ENCODE measurements around the gene THBD. TPM values are rescaled to one million over a fixed set of nuclear protein-coding genes. Genes with fewer than 3 reads are reported as not detected.

Gene THBD
- polyA plus RNA-seq, 3 donors, result 5.3 to 7.8 (median 6.0) TPM

DNA sequence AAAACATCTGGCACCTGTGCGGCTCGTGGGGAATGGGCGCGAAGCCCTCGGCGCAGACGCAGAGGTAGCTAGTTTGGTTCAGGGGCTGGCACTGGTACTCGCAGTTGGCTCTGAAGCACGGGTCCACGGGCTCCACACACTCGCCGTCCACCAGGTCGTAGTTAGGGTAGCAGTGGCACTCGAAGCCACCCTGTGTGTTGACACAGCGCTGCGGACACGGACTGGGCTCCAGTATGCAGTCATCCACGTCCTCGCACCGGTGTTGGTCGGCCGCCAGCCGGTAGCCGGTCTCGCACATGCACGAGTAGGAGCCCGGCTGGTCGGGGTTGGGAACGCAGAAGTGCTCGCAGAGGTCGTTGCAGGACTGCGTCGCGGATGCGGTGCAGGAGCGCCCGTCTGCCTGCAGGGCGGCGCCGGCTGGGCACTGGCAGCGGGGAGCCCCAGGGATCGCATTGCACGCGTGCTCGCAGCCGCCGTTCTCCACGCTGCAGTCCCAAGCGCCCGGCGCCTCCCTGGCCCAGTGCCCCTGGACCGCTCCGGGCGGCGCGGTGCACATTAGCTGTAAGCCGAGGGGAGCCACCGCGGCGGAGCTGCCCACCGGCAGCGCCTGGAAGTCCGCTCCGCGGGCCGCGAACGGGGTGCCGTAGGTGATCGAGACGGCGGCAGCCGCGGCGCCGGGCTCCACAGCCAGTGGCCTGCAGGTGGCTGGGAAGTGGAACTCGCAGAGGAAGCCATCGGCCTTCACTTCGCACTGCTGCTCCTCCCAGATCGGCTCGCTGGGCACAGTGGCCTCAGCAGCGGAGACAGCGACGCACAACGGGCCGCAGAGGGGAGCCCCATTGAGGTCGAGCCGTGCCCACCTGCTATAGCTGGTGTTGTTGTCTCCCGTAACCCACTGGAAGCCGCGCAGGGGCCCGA is 930 bp downstream of the THBD start:
- peak in 1 of 11 donors; percentile 25 for DNase-seq (ENCODE audit: extremely low read depth in 1 of 11, low read depth in 9 of 11, low spot score in 4 of 11)

DNA sequence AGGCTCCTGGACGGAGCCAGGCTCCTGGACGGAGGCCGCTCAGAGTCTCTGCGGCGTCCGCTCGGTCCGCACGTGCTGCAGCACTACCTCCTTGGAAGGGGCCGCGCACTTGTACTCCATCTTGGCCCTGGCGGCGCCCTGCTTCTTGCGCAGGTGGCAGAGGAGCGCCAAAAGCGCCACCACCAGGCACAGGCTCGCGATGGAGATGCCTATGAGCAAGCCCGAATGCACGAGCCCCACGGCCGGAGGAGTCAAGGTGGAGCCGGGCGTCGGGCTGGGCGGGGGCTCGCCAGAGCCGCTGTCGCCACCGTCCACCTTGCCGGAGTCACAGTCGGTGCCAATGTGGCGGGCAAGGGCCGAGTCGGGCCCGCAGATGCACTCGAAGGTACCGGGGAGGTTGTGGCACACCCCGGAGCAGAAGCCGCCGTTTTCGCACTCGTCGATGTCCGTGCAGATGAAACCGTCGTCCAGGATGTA is 1.7 kb downstream of the THBD start:
- DNase-seq (ENCODE audit: extremely low read depth in 1 of 11, low read depth in 9 of 11, low spot score in 4 of 11), result no peak

DNA sequence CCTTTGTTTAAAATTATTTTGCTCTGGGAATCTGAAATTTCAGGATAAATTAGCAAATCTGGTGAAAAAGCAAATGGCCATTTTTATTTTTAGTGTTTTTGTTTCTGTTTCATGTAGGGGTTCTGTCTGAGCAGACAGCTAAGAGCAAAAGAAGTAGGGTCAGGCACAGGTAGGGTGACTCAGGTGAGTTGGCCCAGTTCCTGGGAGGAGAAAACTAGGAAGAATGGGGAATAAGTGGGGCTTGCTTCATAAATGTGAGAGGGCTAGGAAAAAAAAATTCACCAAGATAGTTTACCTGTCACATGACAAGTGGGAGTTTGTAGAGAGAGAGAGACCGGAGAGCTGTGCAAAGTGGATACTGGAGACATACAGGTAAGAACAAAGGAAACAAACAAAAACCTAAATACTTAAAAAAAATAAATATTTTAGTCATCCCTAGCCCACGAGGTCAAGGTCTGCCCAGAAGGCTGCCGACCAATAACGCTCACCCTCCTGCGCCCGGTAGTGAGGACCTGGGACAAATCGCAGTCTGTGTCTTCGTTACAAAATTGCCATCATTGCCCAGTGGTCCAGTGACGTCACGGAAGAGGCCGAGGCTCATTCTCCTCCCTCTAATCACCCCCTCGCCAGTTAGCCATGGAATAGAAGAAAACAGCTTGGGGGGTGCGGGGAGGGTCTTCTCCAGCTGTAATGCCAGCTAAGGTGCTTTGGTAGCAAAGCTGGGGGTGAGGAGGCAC is 2.3 kb downstream of the THBD start:
- DNase-seq (ENCODE audit: extremely low read depth in 1 of 11, low read depth in 9 of 11, low spot score in 4 of 11), result no peak

DNA sequence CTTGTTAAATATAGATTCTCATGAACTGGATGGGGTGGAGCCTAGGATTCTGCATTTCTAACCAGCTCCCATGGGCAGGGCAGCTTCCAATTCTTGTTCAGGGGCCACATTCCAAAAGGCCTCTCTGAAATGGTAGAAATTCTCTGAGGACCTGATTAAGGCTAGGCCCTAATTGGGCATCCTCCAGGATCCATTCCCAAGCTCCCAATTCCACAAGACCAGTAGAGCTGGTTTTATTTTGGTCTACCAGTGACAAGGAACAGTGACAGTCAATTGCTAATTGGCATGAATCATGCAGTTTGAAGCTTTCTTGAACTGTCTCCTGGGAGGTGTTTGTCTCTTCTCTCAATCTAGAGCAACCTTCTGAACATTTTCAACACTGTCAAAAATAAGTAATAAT is 3.0 kb downstream of the THBD start:
- DNase-seq (ENCODE audit: extremely low read depth in 1 of 11, low read depth in 9 of 11, low spot score in 4 of 11), result no peak

DNA sequence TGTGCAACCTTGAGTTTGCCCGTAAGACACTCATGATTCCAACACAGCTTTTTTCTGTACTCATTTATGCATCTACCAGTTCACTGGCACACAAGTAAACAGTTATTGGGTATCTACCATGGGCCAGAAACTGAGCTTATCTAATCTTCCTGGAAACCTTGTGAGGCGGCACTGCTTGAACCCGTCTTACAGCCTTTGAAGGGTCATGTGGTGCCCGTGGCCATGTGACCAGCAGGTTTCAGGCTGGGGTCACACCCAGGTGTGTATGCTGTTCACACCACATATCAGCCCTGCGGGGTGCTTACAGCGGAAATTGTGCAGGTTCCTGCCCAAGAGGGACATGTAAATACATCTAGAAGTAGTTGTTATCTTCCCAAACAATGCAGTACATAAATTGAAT is 6.1 kb downstream of the THBD start:
- DNase-seq (ENCODE audit: extremely low read depth in 1 of 11, low read depth in 9 of 11, low spot score in 4 of 11), result no peak

DNA sequence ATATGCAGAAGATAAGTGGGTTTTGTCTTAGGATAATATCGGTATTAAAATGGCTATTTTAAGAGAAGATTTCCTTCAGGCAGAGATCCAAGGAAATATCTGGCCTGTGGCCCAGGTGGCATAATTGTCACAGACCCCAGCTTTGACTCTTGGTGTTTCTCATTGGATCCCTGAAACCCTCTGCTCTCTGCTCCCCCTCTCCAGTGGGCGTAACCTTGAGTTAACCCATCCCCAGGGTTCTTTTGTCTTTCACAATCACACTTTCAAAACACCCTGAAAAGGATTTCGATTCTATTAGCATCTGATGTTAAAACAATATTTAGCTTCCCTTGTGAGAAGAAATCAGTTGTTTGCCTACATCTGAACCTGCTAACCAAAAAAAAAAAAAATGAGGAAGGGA is 7.2 kb downstream of the THBD start:
- DNase-seq (ENCODE audit: extremely low read depth in 1 of 11, low read depth in 9 of 11, low spot score in 4 of 11), result no peak

DNA sequence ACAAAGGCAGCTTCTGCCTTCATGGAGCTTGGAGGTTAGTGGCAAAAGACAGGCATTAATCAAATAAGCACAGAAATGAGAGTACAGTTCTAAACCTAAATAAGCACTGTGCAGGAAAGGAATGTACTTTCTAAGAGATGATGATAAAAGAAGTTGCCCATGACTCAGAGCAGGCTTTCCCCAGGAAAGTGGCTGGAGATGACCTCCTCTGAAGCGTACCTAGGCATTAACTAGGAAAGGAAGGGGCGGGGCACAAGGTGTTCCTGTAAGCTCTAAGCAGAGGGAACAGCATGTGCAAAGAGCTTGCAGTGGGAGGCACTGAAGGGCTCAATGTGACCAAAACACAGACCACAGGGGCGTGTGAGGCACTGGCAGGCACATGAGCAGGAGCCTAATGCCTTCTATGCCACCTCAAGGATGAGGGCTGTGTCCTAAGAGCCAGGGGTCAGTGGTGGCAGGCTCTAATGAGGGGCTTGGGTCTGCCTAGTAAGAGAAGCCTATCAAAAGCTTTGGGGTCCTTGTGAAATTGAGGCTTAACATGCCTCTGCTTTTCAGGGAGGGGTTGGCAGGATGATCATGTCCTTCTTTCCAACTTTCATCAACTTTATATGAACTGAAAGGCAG is 9.5 kb downstream of the THBD start:
- no peak for DNase-seq (ENCODE audit: extremely low read depth in 1 of 11, low read depth in 9 of 11, low spot score in 4 of 11)

DNA sequence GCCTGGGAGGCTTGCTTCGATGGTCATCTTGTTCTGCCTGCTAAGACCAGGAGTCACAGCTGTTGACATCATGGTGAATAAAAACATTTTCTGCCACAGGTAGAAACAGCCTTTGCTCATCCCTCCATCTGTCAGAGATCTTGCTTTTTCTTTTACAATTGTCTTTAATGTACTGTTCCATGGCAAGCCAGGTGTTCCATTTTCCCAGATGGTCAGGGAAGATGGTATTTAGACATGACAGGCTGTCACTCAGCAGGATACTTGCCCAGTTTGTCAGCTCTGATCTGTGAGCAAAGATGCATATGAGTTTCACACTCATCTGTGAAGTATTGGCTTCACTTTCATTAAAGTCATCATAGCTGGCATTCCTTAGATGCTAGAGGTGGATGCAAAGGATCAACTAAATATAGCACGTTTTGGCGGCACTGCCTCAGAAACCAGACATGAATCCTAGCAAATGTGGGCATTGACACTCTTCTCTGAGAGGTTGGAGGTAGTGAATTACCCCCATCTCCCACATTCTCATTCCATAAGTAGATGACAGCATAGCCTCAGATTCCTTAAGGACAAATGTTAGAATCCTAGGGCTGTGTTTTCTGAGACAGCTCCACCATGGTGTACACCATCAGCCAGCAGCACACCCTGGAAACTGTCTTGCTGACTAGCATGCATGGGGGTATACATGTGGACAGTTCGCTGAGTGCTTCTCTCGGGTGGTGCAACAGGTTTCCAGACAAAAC is 10.2 kb downstream of the THBD start:
- DNase-seq (ENCODE audit: extremely low read depth in 1 of 11, low read depth in 9 of 11, low spot score in 4 of 11), result no peak

DNA sequence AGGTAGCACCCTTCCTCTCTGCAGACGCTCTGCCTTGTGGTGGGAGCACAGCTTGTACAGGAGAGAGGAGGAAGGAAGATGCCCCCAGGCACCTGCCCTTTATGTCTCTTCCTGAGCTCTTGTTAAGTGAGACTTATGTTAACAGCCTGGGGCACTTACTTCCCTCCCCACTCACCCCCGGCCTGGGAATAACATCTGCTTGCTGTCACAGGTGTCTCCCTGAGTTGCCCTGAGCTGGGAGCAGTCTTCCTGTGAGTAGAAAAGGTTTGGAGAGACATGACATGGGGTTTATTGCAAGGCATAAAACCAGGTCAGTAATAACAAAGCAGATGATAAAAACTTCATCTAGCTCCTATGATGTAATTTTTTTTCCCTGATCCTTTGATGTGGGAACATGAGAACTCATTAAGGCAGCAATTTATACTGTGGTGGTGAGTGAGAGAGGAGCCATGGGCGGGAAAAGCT is 12.4 kb downstream of the THBD start:
- DNase-seq (ENCODE audit: extremely low read depth in 1 of 11, low read depth in 9 of 11, low spot score in 4 of 11), result peak in 4 of 11 donors; percentile 36 to 63 (median 46)

DNA sequence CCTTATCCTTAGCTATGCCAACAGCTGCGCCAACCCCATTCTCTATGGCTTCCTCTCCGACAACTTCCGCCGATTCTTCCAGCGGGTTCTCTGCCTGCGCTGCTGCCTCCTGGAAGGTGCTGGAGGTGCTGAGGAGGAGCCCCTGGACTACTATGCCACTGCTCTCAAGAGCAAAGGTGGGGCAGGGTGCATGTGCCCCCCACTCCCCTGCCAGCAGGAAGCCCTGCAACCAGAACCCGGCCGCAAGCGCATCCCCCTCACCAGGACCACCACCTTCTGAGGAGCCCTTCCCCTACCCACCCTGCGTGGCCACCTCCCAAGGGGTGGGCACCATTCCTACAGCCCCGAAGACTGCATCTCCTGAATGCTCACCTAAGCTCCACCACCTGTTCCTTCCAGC is 13.1 kb downstream of the THBD start:
- DNase-seq (ENCODE audit: extremely low read depth in 1 of 11, low read depth in 9 of 11, low spot score in 4 of 11), result no peak

DNA sequence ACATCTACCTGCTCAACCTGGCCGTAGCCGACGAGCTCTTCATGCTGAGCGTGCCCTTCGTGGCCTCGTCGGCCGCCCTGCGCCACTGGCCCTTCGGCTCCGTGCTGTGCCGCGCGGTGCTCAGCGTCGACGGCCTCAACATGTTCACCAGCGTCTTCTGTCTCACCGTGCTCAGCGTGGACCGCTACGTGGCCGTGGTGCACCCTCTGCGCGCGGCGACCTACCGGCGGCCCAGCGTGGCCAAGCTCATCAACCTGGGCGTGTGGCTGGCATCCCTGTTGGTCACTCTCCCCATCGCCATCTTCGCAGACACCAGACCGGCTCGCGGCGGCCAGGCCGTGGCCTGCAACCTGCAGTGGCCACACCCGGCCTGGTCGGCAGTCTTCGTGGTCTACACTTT is 13.7 kb downstream of the THBD start:
- no peak for DNase-seq (ENCODE audit: extremely low read depth in 1 of 11, low read depth in 9 of 11, low spot score in 4 of 11)

DNA sequence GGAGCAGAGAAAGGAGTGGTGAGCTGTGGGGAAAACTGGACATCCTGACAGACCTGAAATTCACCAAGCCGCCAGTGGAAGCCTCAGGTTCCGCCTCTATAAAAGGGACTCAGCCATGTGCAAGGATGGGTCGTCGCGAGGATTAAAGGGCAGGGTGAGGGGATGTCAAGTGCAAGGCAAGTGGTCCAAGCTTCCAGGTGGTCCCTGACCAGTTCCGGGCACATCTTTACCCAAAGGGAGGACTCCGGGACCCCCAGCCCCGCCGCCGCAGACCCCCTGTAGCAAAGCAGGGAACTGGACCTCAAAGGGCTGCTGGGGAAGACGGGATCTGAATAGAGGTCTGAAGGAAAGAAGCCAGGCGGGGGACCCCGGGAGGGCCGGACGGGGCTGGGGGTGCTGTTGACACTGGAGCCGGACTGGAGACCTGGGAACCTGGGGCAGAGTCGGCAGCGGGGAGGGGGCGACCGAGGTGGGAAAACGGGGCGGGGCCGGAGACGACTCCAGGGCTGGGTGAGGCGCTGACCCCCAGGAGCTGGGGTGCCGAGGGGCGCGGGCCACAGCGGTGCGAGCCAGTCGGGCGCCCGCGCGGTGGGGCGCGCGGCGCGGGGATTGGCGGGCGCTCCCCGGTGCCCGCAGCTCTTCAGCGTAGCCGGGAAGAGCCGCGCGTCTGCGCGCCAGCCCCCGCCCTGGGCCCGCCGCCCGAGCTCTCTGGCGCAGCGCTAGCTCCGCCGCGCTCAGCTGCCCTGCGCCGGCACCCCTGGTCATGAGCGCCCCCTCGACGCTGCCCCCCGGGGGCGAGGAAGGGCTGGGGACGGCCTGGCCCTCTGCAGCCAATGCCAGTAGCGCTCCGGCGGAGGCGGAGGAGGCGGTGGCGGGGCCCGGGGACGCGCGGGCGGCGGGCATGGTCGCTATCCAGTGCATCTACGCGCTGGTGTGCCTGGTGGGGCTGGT is 14.5 kb downstream of the THBD start, which contains the start of gene SSTR4:
SSTR4 (plus strand) TSS at position 592 of the 951 bp plus-strand sequence; CDS start at position 764, 172 bp downstream.
- DNase-seq (ENCODE audit: extremely low read depth in 1 of 11, low read depth in 9 of 11, low spot score in 4 of 11), result peak in 1 of 11 donors; percentile 16

DNA sequence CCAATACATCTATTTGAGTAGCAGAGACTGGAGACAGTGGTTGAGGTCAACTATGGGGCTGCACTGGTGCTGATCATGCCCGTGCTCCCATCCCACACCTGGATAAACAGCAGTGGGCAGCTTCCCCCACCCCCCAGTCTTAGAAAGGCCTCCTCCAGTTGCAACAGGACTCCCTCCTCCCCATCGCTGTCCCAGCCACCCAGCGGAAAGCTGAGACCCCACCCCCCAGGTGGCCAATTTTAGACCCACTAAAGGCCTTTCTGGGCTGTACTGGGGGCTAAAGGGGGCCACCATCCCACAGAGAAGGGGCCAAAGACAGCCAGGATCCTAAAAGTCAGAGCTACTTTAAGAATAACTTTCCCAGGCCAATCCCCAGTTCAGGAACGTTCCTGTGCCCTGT is 15.6 kb downstream of the THBD start:
- DNase-seq (ENCODE audit: extremely low read depth in 1 of 11, low read depth in 9 of 11, low spot score in 4 of 11), result no peak

DNA sequence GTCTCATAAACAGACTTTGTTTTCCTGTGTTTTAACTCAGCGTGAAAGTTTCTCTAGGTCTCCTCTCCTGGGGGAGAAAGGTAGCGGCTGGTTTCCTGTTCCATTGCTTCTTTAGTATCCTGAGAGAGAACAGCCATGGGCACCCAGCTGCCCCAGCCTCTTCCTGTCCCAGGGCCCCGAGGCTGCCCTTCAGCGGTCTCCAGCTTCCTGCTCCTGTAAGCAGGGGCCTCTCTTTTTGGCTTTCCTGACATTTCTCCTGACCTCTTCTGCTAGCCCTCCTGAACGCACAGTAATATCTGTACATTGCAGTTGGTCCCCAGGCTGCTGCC is 16.8 kb downstream of the THBD start:
- no peak for DNase-seq (ENCODE audit: extremely low read depth in 1 of 11, low read depth in 9 of 11, low spot score in 4 of 11)

DNA sequence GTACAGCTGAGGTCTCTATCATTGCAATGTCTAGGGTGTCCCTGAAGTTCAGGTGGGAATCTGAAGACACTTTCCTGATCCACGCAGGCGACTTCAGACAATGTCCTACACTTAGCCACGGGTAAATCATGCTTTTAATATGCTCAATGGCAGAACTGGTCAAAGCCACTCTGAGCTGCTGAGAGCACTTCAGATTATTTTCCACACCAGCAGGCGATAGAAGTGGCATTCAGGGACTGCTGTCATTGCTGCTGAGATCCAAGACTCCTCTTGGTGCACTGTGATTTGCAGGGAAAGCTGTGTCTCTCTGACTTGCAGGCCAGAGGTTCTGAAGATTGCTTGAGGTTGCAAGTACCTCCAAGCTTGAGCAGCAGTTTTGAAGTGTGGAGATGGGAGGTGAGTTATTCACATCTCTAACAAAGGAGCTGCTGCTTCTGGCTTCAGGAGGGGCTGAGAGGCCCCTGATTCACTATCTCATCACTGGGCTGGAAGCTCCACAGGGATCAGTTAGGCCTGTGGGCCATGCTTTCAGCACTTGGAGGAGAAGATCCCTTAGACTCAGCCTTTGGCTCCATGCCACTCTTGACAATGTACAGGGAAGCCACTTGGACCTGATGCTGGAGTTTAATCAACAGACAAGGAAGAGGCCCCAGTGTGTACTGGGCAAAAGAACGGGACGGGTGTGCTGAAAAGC is 17.3 kb downstream of the THBD start:
- DNase-seq (ENCODE audit: extremely low read depth in 1 of 11, low read depth in 9 of 11, low spot score in 4 of 11), result no peak

DNA sequence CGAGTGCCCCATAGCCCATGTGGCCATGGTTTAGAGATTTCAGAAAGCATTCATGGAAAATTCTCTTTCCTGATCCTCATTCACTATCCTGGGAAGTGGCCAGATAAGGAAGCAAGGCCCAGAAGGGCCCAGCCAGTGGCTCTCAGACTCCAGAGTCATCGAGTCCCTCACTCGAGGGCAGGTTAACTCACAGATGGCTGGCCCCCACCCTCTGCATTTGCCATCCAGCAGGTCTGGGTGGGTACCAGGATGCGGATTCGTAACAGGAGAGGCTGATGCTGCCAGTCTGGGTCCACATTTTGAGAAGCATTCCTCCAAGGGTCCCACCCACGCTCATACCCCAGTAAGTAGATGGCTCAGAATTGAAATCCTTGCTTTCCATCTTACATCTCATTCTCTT is 18.1 kb downstream of the THBD start:
- no peak for DNase-seq (ENCODE audit: extremely low read depth in 1 of 11, low read depth in 9 of 11, low spot score in 4 of 11)

DNA sequence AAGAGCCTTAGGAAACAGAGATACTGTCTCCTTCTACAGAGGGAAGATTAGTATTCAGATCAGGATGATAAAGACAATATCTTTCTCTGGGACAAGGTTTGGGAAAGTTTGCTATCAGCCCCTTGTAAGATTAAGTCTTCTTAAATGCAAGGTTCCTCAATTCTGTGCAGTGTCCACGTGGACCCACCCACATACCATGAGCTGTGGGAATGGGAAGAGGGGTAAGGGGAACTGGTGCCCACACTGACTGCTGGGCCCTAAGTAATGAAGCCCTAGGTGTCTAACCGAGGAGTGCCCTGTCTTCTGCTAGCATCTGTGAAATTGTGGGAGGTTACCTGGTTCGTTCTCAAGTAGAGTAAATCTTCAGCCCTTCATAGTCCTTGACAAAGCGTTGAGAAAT is 20.1 kb downstream of the THBD start:
- no peak for DNase-seq (ENCODE audit: extremely low read depth in 1 of 11, low read depth in 9 of 11, low spot score in 4 of 11)

All from renal cortex interstitium (tissue), 11 donors.